ENCODE data around the gene EPHB1.

The EPHB1 gene

DNA sequence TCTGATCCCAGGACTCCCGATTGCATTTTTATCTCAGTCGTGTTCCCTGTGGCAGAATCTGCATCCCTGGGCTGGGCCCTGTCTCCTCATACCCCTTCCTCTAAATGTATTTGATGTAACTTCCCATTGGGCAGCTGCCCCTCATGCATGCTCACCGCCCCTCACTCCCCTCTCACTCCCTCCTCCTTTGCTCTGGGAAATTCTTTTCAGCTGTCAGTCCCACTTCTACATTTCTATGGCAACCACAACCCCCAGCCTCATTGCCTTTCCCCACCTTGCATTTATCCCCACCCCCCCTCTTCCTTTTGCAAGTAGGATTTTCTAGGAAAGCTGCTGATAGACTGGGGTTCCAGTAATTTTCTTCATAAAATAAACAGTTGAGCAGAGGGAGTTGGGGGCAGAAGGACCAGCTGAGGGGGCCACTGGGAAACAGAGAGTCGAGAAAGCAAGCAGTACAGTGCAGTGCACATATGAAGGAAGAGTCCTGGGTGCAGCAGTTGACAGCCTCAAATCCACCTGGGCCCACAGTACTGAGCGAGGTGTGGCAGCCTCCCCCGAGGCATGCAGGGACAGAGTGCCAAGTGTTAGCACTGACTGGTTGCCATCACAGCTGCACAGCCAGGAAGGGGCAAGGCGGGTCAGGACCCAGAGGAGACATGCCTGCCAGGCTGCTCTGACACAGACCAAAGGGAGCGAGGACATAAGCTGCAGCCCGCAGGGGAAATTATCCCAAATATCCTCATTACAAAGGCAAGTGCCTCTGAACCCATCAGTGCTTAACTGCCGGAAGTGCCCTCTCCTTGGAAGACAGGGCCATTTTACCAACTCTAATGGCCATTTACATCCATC, 476.3 kb downstream of the EPHB1 start:
- peak; percentile 99 for DNase-seq

DNA sequence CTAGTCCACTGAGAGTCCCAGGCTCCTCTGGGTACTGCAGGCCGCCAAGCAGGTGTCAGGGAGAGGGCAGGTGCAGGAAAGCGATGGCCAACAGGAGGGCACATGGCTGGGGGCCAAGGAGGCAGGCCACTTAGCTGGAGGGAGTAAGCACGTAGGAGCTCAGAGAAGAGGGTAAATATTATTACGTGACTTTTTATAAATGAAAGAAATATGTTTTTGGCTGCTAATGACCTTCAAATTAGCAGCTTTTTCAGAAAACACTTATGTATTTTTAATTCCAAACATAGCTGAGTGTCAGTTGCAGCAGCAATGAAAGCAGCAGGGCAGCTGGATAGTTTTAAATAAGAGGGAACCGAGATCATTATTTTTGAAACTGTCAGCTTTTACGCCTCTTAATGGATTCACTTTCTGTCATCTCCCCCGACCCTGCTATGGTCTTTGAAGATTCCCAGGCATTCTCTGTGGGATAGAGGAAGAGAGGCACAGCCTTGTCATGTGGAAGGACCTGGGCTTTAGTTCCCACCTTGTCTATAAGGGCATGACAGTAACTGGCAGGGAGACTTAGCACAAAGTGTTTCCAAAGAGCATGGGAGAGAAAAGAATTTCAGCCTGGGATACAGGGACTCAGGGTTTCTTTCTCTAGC, 477.1 kb downstream of the EPHB1 start:
- DNase-seq, result peak; percentile 95

DNA sequence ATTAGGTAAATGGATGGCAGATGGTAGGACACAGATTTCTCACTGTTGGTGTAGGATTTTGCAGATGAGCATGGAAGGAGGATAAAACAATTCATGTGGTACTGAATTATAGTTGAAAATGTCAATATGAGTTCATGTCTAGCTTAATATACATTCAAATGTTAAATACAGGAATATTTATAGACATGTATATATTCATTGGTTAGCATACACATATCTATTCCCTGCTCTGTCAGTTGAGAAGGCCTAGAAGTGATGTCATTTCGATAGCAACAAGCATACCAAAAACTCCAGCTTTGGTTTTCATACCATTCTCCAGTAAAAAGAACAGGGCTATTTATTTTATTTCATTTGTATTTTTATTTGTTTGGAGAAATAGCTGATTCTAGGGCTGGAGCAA, 497.1 kb downstream of the EPHB1 start:
- no peak for DNase-seq

DNA sequence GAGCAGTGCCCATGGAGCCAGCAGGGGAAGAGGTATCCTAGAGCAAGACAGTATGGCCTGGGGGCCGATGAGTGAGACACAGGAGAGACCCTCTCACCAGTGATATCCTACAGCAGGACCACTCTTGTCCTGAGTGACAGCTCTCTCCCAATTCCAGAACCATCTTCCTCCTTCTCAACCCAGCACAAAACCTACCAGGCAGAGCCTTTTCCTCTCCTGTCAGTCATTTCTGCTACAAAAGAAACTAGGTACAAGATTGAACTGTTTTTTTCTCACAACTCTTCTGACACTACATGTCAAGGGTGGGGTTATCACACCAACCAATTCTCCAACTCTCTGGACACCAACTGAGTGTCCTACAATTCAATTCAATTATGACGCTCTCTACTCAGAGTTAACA, 506.6 kb downstream of the EPHB1 start:
- DNase-seq, result no peak

DNA sequence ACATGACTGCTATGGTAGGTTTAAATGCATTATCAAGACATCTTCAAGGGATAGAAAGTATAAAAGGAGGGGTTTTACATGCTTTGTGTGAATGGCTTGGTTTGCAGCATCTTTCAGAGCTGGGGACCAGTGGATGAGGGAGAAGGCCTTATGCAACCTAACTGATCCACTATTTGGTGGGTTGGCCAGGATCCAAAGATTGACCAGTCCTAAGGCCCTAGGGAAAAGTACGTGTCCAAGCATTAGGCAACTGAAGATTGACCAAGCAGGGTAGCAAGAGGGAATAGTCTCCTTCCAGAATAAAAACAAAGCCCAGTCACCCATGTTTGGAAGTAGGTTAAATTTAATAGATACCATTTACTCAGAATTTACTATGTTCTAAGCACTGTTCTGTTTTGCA, 509.3 kb downstream of the EPHB1 start:
- no peak for DNase-seq

Data from NCI-H1105 (cell line).